ENCODE measurements around the gene APIP. TPM values are rescaled to one million over a fixed set of nuclear protein-coding genes. Genes with fewer than 3 reads are reported as not detected.

The APIP gene
- polyA plus RNA-seq, 1 of the 3 experiments (the other 2 are of a cell fraction), result 21.3 TPM

DNA sequence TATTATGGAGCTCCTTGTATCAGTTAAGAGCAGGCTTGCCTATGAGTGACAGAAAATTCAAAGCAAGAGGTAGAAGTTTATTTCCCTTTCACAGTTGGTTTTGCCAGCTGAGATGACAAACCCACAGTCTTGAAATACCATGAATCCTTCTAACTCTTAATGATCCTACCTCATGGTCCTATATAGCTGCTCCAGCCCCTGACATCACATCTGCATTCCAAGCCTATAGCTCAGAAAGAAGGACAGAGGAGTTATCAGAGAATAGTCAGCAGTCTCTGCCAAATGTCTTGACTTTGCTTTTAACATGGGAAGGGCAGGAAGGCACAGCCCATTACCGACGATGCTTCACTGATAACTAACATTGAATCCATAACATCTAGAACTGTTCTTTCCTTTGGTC is 76.2 kb downstream of the APIP start:
- POLR2A ChIA-PET, result no interaction called here
- Histone ChIP-seq H3K9me2 (no peaks in the 10 kb centered on the region), H3K9me3 (no peaks in the 10 kb centered on the region), H3K4me3 (ENCODE audit: low read depth in 2 of 2, low read length in 1 of 2) (no peak overlapping the region), H3K27me3 (ENCODE audit: insufficient read depth) (peaks cover 15% of the 10 kb centered on the region; the same call in 1 of the 2 replicates), H2AFZ (ENCODE audit: low read depth) (no peak overlapping the region), H3K79me2 (ENCODE audit: insufficient read depth) (no peaks in the 10 kb centered on the region), H3K9ac (no peak overlapping the region), H3K27ac (ENCODE audit: low read depth in 2 of 2, low read length in 1 of 2) (no peak overlapping the region), H3K36me3 (replicated peaks in 1 of 2; ENCODE audit: control insufficient read depth in 1 of 2, insufficient read depth in 2 of 2, low read length in 1 of 2) (no peaks in the 10 kb centered on the region), H3F3A (replicated peaks; ENCODE audit: insufficient read depth) (no peaks in the 10 kb centered on the region), H3K4me2 (no peak overlapping the region), H4K20me1 (ENCODE audit: insufficient read depth) (no peaks in the 10 kb centered on the region), H3K4me1 (ENCODE audit: control insufficient read depth in 1 of 2, insufficient read depth in 2 of 2, low read depth in 1 of 2, low read length in 1 of 2) (no peaks in the 10 kb centered on the region)
- 73% methylated on average over 2 of the region's 2 CpGs for WGBS (ENCODE audit: low lambda C conversion rate)
- CTCF ChIA-PET, result interaction anchor here (0.6 to 1.8 kb wide), 4 partner anchors 16 to 1990 kb away, joined by 3 to 5 read pairs (median 3); no protein-coding TSS in a partner anchor
- no peak for DNase-seq
- TF ChIP-seq FOXJ3 (CRISPR knock-in tag; IDR thresholded peaks at IDR 0.05) (no peak), SIN3A (IDR thresholded peaks at IDR 0.05; ENCODE audit: borderline replicate concordance, low read depth, low read length) (no peak)
- TF ChIP-seq, protein P1, sequence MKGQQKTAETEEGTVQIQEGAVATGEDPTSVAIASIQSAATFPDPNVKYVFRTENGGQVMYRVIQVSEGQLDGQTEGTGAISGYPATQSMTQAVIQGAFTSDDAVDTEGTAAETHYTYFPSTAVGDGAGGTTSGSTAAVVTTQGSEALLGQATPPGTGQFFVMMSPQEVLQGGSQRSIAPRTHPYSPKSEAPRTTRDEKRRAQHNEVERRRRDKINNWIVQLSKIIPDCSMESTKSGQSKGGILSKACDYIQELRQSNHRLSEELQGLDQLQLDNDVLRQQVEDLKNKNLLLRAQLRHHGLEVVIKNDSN (IDR thresholded peaks at IDR 0.05; ENCODE audit: borderline replicate concordance, low read depth), result no peak

DNA sequence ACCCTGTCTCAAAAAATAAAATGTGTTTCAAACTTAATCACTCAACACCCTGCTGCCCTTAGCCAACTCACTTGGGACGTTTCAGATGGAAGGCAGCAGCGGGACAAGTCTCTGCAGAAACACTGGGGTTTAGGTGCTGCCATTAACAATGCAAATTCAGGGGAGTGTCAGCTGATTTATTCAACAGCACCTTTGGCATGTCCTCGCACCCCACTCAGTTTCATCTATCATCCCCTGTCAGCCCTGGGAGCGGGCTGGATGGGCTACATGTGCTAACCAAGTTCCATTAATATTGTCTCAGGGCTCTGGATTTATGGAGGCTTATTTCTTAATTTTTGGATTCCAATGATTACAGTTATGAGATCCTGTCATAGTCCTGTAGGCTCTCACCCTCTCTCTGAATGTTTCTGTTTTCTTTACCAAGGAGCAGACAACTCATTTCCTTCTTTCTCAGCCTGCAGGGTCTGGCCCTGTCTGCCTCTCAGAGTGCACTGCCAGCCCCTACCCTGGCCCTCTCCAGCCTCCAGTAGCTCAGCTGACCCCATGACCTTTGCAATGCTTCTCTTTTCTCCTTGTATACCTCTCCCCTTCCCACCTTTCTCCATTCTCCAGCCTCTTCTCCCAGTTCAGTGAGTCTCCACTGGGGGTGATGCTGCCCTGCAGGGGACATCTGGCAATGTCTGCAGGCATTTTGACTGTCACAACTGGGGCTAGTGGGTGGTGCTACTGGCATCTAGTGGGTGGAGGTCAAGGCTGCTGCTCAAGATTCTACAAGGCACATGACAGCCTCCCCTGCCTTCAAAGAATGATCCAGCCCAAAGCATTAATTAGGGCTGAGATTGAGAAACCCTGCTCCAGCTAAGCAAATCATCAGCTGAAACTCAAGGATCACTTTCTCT is 79.0 kb downstream of the APIP start:
- TF ChIP-seq, protein P2, sequence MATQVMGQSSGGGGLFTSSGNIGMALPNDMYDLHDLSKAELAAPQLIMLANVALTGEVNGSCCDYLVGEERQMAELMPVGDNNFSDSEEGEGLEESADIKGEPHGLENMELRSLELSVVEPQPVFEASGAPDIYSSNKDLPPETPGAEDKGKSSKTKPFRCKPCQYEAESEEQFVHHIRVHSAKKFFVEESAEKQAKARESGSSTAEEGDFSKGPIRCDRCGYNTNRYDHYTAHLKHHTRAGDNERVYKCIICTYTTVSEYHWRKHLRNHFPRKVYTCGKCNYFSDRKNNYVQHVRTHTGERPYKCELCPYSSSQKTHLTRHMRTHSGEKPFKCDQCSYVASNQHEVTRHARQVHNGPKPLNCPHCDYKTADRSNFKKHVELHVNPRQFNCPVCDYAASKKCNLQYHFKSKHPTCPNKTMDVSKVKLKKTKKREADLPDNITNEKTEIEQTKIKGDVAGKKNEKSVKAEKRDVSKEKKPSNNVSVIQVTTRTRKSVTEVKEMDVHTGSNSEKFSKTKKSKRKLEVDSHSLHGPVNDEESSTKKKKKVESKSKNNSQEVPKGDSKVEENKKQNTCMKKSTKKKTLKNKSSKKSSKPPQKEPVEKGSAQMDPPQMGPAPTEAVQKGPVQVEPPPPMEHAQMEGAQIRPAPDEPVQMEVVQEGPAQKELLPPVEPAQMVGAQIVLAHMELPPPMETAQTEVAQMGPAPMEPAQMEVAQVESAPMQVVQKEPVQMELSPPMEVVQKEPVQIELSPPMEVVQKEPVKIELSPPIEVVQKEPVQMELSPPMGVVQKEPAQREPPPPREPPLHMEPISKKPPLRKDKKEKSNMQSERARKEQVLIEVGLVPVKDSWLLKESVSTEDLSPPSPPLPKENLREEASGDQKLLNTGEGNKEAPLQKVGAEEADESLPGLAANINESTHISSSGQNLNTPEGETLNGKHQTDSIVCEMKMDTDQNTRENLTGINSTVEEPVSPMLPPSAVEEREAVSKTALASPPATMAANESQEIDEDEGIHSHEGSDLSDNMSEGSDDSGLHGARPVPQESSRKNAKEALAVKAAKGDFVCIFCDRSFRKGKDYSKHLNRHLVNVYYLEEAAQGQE (IDR thresholded peaks at IDR 0.05; ENCODE audit: low read depth, low read length), result no peak
- TF ChIP-seq RFX5 (IDR thresholded peaks at IDR 0.05; ENCODE audit: low read length), result no peak
- TF ChIP-seq FOSL2 (IDR thresholded peaks at IDR 0.05; ENCODE audit: borderline replicate concordance, low read depth), result no peak
- TF ChIP-seq, protein P3, sequence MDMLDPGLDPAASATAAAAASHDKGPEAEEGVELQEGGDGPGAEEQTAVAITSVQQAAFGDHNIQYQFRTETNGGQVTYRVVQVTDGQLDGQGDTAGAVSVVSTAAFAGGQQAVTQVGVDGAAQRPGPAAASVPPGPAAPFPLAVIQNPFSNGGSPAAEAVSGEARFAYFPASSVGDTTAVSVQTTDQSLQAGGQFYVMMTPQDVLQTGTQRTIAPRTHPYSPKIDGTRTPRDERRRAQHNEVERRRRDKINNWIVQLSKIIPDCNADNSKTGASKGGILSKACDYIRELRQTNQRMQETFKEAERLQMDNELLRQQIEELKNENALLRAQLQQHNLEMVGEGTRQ (IDR thresholded peaks at IDR 0.05; ENCODE audit: borderline replicate concordance, low read depth, low read length), result no peak
- no peak for TF ChIP-seq TEAD4 (IDR thresholded peaks at IDR 0.05; ENCODE audit: borderline replicate concordance, insufficient read depth)
- TF ChIP-seq MEF2A (IDR thresholded peaks at IDR 0.05; ENCODE audit: borderline replicate concordance, low read depth), result no peak
- TF ChIP-seq POLR2AphosphoS5 (IDR thresholded peaks at IDR 0.05; ENCODE audit: low read depth, low read length), result no peak
- TF ChIP-seq TAF1 (IDR thresholded peaks at IDR 0.05; ENCODE audit: borderline replicate concordance, low read depth, low read length), result no peak
- no peak for TF ChIP-seq TCF12 (IDR thresholded peaks at IDR 0.05)
- TF ChIP-seq ELF1 (IDR thresholded peaks at IDR 0.05), result no peak
- TF ChIP-seq, protein P1 (IDR thresholded peaks at IDR 0.05; ENCODE audit: borderline replicate concordance, low read depth), result no peak
- no peak overlapping the region for H2AFZ ChIP-seq (ENCODE audit: low read depth)

More for the DNA sequence above, 79.0 kb downstream of the APIP start:
- no peaks in the 10 kb centered on the region for H3K4me1 ChIP-seq (ENCODE audit: control insufficient read depth in 1 of 2, insufficient read depth in 2 of 2, low read depth in 1 of 2, low read length in 1 of 2)
- H3F3A ChIP-seq (replicated peaks; ENCODE audit: insufficient read depth), result no peaks in the 10 kb centered on the region
- DNase-seq, result no peak
- H3K4me3 ChIP-seq (ENCODE audit: low read depth in 2 of 2, low read length in 1 of 2), result no peak overlapping the region
- ChIA-PET CTCF (no interaction called here), POLR2A (no interaction called here)
- H4K20me1 ChIP-seq (ENCODE audit: insufficient read depth), result no peaks in the 10 kb centered on the region
- no peak overlapping the region for H3K4me2 ChIP-seq
- H3K9me2 ChIP-seq, result no peaks in the 10 kb centered on the region
- H3K27ac ChIP-seq (ENCODE audit: low read depth in 2 of 2, low read length in 1 of 2), result no peak overlapping the region
- H3K79me2 ChIP-seq (ENCODE audit: insufficient read depth), result no peaks in the 10 kb centered on the region
- H3K36me3 ChIP-seq (replicated peaks in 1 of 2; ENCODE audit: control insufficient read depth in 1 of 2, insufficient read depth in 2 of 2, low read length in 1 of 2), result no peaks in the 10 kb centered on the region
- no peaks in the 10 kb centered on the region for H3K9me3 ChIP-seq
- WGBS (ENCODE audit: low lambda C conversion rate), result 26% methylated on average over 4 of the region's 4 CpGs
- no peak overlapping the region for H3K9ac ChIP-seq
- H3K27me3 ChIP-seq (ENCODE audit: insufficient read depth), result peaks cover 15% of the 10 kb centered on the region; the same call in 1 of the 2 replicates

Measured in SK-N-SH (cell line).